Panc1 (cell line): Measurements from ENCODE around the gene JAG1. TPM values are rescaled to one million over a fixed set of nuclear protein-coding genes. Genes with fewer than 3 reads are reported as not detected.

Source experiments
- ATAC-seq: fragments of 200-7000 bp; cut with Tn5 transposase; 2 replicates; pipeline ENCODE4 v1.9.1; 2020; ENCODE audit warnings: mild to moderate bottlenecking, moderate library complexity
- BruUV-seq: library from RNA; stranded (reverse); fragments of 400-500 nt; replicated peaks from 2 replicates; lab custom pipeline; 2021; lab: Mats Ljungman, UMichigan
- CTCF ChIA-PET: fragments of 300-600 bp; sonication (Branson Sonifier 250); formaldehyde crosslinking; loops from one replicate; lab custom pipeline; 2022; ENCODE audit warnings: antibody characterized with exemption; lab: Charles Lee
- POLR2A ChIA-PET: fragments of 300-600 bp; sonication (Branson Sonifier 250); formaldehyde crosslinking; loops from one replicate; lab custom pipeline; 2022; ENCODE audit warnings: antibody characterized with exemption; lab: Charles Lee
- DNase-seq: peaks from one replicate; pipeline ENCODE4 v3.0.0-alpha.2; 2010; ENCODE audit warnings: low read depth, low spot score
- H3K27ac ChIP-seq: 2 replicates; pipeline ENCODE4 v1.5.1; 2011; ENCODE audit warnings: mild to moderate bottlenecking, low read length, inconsistent platforms
- H3K27me3 ChIP-seq: fragments of 200-500 bp; sonication (Bioruptor generic); 2 replicates; pipeline ENCODE4 v1.6.0; 2014; ENCODE audit warnings: low read length, inconsistent platforms; ENCODE audit not compliant: control insufficient read depth, insufficient read depth
- H3K36me3 ChIP-seq: fragments of 200-500 bp; sonication (Bioruptor generic); 2 replicates; pipeline ENCODE4 v1.5.1; 2014; ENCODE audit warnings: inconsistent platforms, mild to moderate bottlenecking, low read length, moderate library complexity; ENCODE audit not compliant: control insufficient read depth, insufficient read depth
- H3K4me1 ChIP-seq: 2 replicates; pipeline ENCODE4 v1.5.1; 2011; ENCODE audit warnings: inconsistent platforms, mild to moderate bottlenecking, low read length, moderate library complexity; ENCODE audit not compliant: control insufficient read depth, insufficient read depth
- H3K4me3 ChIP-seq, 2 experiments: 2 replicates each; pipeline ENCODE4 v1.5.1; 2011 to 2012; ENCODE audit warnings: low read depth in 2 of 2, low read length in 2 of 2, mild to moderate bottlenecking in 2 of 2, inconsistent platforms in 1 of 2, moderate library complexity in 1 of 2
- H3K9me3 ChIP-seq: fragments of 200-500 bp; sonication (Bioruptor generic); 2 replicates; pipeline ENCODE4 v1.5.1; 2014; ENCODE audit warnings: low read depth, mild to moderate bottlenecking, inconsistent platforms, low read length, moderate library complexity; ENCODE audit not compliant: control insufficient read depth, insufficient read depth
- CTCF ChIP-seq: fragments of 450-650 bp; IDR thresholded peaks from 2 replicates; pipeline ENCODE4 v1.5.1; 2017; ENCODE audit warnings: mild to moderate bottlenecking
- POLR2AphosphoS5 ChIP-seq: IDR thresholded peaks from 2 replicates; pipeline ENCODE4 v1.6.1; 2012; ENCODE audit warnings: mild to moderate bottlenecking, low read depth, low read length, moderate library complexity
- REST ChIP-seq, 2 experiments: IDR thresholded peaks; 2 replicates each; pipeline ENCODE4 v1.6.1; 2011 to 2012; ENCODE audit warnings: low read depth in 2 of 2, control low read depth in 1 of 2, low read length in 1 of 2, mild to moderate bottlenecking in 1 of 2, moderate library complexity in 1 of 2; ENCODE audit not compliant: insufficient read depth in 1 of 2
- SIN3A ChIP-seq: IDR thresholded peaks from 2 replicates; pipeline ENCODE4 v1.6.1; 2012; ENCODE audit warnings: low read depth, mild to moderate bottlenecking, low read length, moderate library complexity, borderline replicate concordance; ENCODE audit not compliant: insufficient read depth
- TCF7L2 ChIP-seq: IDR thresholded peaks from 2 replicates; pipeline ENCODE4 v1.6.1; 2011; ENCODE audit warnings: mild to moderate bottlenecking, low read depth, low read length, inconsistent platforms
- in situ Hi-C: cut with HindIII; loops from 2 replicates; pipeline ENCODE4 v1.10.0; 2016; ENCODE audit warnings: low sequenced_read_pairs, low pct_unique_long_range_greater_than_20kb
- intact Hi-C: fragments of 100-400 bp; cut with micrococcal nuclease; formaldehyde crosslinking; loops from one replicate; pipeline ENCODE4 v1.10.0; 2022; ENCODE audit not compliant: unreplicated experiment
- total RNA-seq: library from RNA; stranded (reverse); gene quantifications from one replicate; pipeline ENCODE4 v1.2.1, GENCODE V29; 2021; ENCODE audit not compliant: unreplicated experiment

JAG1 gene
- total RNA-seq, 1 experiment from 2014 or later, result 21.2 TPM

GRCh38 chr20:10663756-10664155 is 10.0 kb downstream of the JAG1 start:
- H3K36me3 ChIP-seq, result no peaks in the 10 kb centered on the region; the same call in 1 of the 2 replicates
- ChIA-PET CTCF (no interaction called here), POLR2A (interaction anchor here (0.5 kb wide), 1 partner anchor 159 kb away, joined by 3 read pairs; no protein-coding TSS in a partner anchor)
- intact Hi-C loops, result no loop called here
- no peak overlapping the region for H3K4me3 ChIP-seq
- DNase-seq (no peak), ATAC-seq (no peak)
- TF ChIP-seq REST (IDR thresholded peaks at IDR 0.05; ENCODE audit: insufficient read depth in 1 of 2, low read depth in 2 of 2, low read length in 1 of 2) (no peak), SIN3A (no peak), TCF7L2 (no peak), CTCF (no peak), POLR2AphosphoS5 (no peak)
- in situ Hi-C loops, result no loop called here
- BruUV-seq, result no TSS peak
- H3K27ac ChIP-seq, result no peak overlapping the region
- H3K4me1 ChIP-seq, result peaks cover 25% of the 10 kb centered on the region
- no peaks in the 10 kb centered on the region for H3K27me3 ChIP-seq
- no peaks in the 10 kb centered on the region for H3K9me3 ChIP-seq

DNA sequence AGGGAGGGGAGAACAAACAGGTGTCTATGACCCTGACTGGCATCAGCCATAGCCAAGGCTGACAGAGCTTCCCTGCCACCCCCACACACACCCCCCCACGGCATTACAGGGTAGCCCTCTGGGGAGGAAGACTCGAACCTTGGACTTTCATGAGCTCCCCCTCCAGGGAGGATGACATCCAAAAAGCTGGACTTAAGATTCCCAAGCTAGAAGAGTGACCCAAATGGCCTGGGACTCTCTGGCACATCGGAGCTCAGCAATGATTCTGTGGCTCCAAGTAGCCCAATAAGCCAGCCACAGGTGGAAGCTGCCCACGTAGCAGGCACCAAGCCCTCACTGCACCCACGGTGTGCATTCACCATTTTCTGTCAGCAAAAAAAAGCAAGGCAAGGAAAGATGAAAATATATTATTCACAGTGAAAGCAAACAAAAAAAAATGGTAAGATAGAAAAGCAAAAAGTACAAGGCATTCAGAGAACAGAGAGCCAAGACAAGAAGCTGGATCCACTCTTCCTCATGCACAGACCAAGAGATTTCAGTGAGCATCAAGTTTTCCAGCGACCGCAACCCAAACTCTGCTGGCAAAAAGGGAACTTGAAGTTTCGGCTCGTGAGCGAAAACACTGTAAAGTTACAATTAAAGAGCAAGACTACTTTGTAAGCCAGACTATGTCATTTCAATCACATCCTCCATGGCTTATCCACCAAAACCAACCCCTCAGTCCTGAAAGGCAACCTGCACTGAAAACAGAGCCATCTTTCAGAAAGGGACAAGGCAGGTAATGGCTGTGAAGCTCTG is 10.9 kb downstream of the JAG1 start:
- DNase-seq, result no peak
- H3K36me3 ChIP-seq, result no peaks in the 10 kb centered on the region; the same call in 1 of the 2 replicates
- no peaks in the 10 kb centered on the region for H3K27me3 ChIP-seq
- ChIA-PET POLR2A (interaction anchor here (0.6 kb wide), 1 partner anchor 192 kb away, joined by 12 read pairs; no protein-coding TSS in a partner anchor), CTCF (interaction anchor here (0.6 kb wide), 1 partner anchor 199 kb away, joined by 17 read pairs; no protein-coding TSS in a partner anchor)
- no peak overlapping the region for H3K4me3 ChIP-seq
- in situ Hi-C loops, result no loop called here
- no peaks in the 10 kb centered on the region for H3K9me3 ChIP-seq
- intact Hi-C loops, result no loop called here
- TF ChIP-seq SIN3A (no peak), CTCF (no peak), POLR2AphosphoS5 (no peak), TCF7L2 (no peak), REST (IDR thresholded peaks at IDR 0.05; ENCODE audit: insufficient read depth in 1 of 2, low read depth in 2 of 2, low read length in 1 of 2) (no peak)
- no peak for ATAC-seq
- H3K4me1 ChIP-seq, result peaks cover 19% of the 10 kb centered on the region
- no peak overlapping the region for H3K27ac ChIP-seq
- no TSS peak for BruUV-seq
